HCT116 (cell line): ENCODE data around the gene MRFAP1. TPM values are rescaled to one million over a fixed set of nuclear protein-coding genes. Genes with fewer than 3 reads are reported as not detected.

Source experiments
- ATAC-seq: fragments of 200-7000 bp; cut with Tn5 transposase; 2 replicates; pipeline ENCODE4 v1.9.1; 2020; ENCODE audit warnings: mild to moderate bottlenecking, moderate library complexity
- BruUV-seq: library from RNA; stranded (reverse); fragments of 400-500 nt; replicated peaks from 2 replicates; lab custom pipeline; 2021; lab: Mats Ljungman, UMichigan
- CTCF ChIA-PET: fragments of 300-600 bp; sonication (Branson Sonifier 250); formaldehyde crosslinking; loops from one replicate; lab custom pipeline; 2021; ENCODE audit warnings: antibody characterized with exemption; lab: Charles Lee
- POLR2A ChIA-PET: fragments of 300-600, 350-600 bp; sonication (Branson Sonifier 250); formaldehyde crosslinking; loops from one replicate; lab custom pipeline; 2021; ENCODE audit warnings: antibody characterized with exemption; lab: Charles Lee
- RAD21 ChIA-PET, 2 experiments: fragments of 300-600 bp; sonication (Branson Sonifier 250); formaldehyde crosslinking; loops; one replicate each; lab custom pipeline; 2023; ENCODE audit warnings: low total read pairs in 2 of 2; ENCODE audit not compliant: uncharacterized antibody in 2 of 2, unreplicated experiment in 2 of 2, low non-redundant PET in 1 of 2; lab: Charles Lee
- DNase-seq: peaks from one replicate; pipeline ENCODE4 v3.0.0-alpha.2; 2010; ENCODE audit warnings: low read depth, low spot score
- H2AFZ ChIP-seq: fragments of 200-600 bp; shearing (Covaris generic), sonication (generic); 2 replicates; pipeline ENCODE4 v1.6.1; 2017; ENCODE audit warnings: low read depth, mixed run types, mixed read lengths, antibody characterized with exemption, low read length; ENCODE audit not compliant: poor library complexity, severe bottlenecking
- H3K27ac ChIP-seq: 2 replicates; pipeline ENCODE4 v1.5.1; 2012; ENCODE audit warnings: low read depth, low read length
- H3K27me3 ChIP-seq: fragments of 200-600 bp; sonication (generic); 2 replicates; pipeline ENCODE4 v1.6.1; 2016; ENCODE audit warnings: mixed run types, low read length, mixed read lengths; ENCODE audit not compliant: insufficient read depth
- H3K36me3 ChIP-seq, 2 experiments: fragments of 200-500 bp in 1 of 2; fragments of 200-600 bp in 1 of 2; sonication (Bioruptor generic) in 1 of 2; sonication (generic) in 1 of 2; 2 replicates each; pipeline versions ENCODE4 v1.5.1 to v1.6.1; 2014 to 2016; ENCODE audit warnings: low read length in 2 of 2, inconsistent platforms in 1 of 2, mixed read lengths in 1 of 2, mixed run types in 1 of 2; ENCODE audit not compliant: insufficient read depth in 2 of 2, control insufficient read depth in 1 of 2
- H3K4me1 ChIP-seq, 2 experiments: fragments of 200-600 bp in 1 of 2; sonication (generic) in 1 of 2; 2 replicates each; pipeline versions ENCODE4 v1.5.1 to v1.6.1; 2012 to 2017; ENCODE audit warnings: low read length in 2 of 2, inconsistent platforms in 1 of 2, mild to moderate bottlenecking in 1 of 2, mixed read lengths in 1 of 2, mixed run types in 1 of 2, moderate library complexity in 1 of 2; ENCODE audit not compliant: insufficient read depth in 2 of 2, control insufficient read depth in 1 of 2
- H3K4me2 ChIP-seq: fragments of 200-600 bp; sonication (generic); 2 replicates; pipeline ENCODE4 v1.6.1; 2017; ENCODE audit warnings: mixed run types, low read length, mixed read lengths
- H3K4me3 ChIP-seq, 2 experiments: fragments of 200-600 bp in 1 of 2; sonication (generic) in 1 of 2; replicated peaks in 1 of 2; 2 replicates each; pipeline ENCODE4 v1.5.1; 2011 to 2016; ENCODE audit warnings: low read length in 2 of 2, control low read depth in 1 of 2, low read depth in 1 of 2, mild to moderate bottlenecking in 1 of 2, mixed read lengths in 1 of 2, mixed run types in 1 of 2
- H3K79me2 ChIP-seq: fragments of 200-600 bp; sonication (generic); 2 replicates; pipeline ENCODE4 v1.6.1; 2017; ENCODE audit warnings: mild to moderate bottlenecking, mixed run types, low read length, moderate library complexity, mixed read lengths; ENCODE audit not compliant: insufficient read depth
- H3K9ac ChIP-seq: fragments of 200-600 bp; sonication (generic); 2 replicates; pipeline ENCODE4 v1.6.1; 2016; ENCODE audit warnings: low read length, mixed read lengths
- H3K9me2 ChIP-seq: fragments of 200-600 bp; sonication (generic), shearing (Covaris generic); 2 replicates; pipeline ENCODE4 v1.6.1; 2017; ENCODE audit warnings: mixed run types, mild to moderate bottlenecking, moderate library complexity; ENCODE audit not compliant: insufficient read depth
- H3K9me3 ChIP-seq, 2 experiments: fragments of 200-500 bp in 1 of 2; fragments of 200-600 bp in 1 of 2; sonication (Bioruptor generic) in 1 of 2; sonication (generic) in 1 of 2; 2 replicates each; pipeline ENCODE4 v1.6.1; 2014 to 2017; ENCODE audit warnings: low read length in 2 of 2, mixed read lengths in 2 of 2, inconsistent platforms in 1 of 2, low read depth in 1 of 2, mild to moderate bottlenecking in 1 of 2, mixed run types in 1 of 2, moderate library complexity in 1 of 2; ENCODE audit not compliant: control insufficient read depth in 1 of 2, insufficient read depth in 1 of 2
- H4K20me1 ChIP-seq: fragments of 200-600 bp; sonication (generic), shearing (Covaris generic); 2 replicates; pipeline ENCODE4 v1.6.1; 2017; ENCODE audit warnings: mixed run types, mild to moderate bottlenecking, moderate library complexity; ENCODE audit not compliant: insufficient read depth
- ATF3 ChIP-seq: IDR thresholded peaks from 2 replicates; pipeline ENCODE4 v1.6.1; 2012
- CBX3 ChIP-seq: IDR thresholded peaks from 2 replicates; pipeline ENCODE4 v1.6.1; 2012; ENCODE audit warnings: low read depth
- CEBPB ChIP-seq: IDR thresholded peaks from 2 replicates; pipeline ENCODE4 v1.6.1; 2012; ENCODE audit warnings: low read depth
- CTCF ChIP-seq, 3 experiments: fragments of 200-600 bp in 1 of 3; sonication (generic) in 1 of 3; IDR thresholded peaks in 2 of 3; conservative IDR thresholded peaks in 1 of 3; 2 replicates each; pipeline ENCODE4 v1.5.1; 2012 to 2017; ENCODE audit warnings: low read depth in 2 of 3, low read length in 2 of 3, antibody characterized with exemption in 1 of 3, borderline replicate concordance in 1 of 3, control low read depth in 1 of 3, mild to moderate bottlenecking in 1 of 3, mixed read lengths in 1 of 3, mixed run types in 1 of 3, moderate library complexity in 1 of 3; ENCODE audit not compliant: insufficient read depth in 1 of 3
- EGR1 ChIP-seq: IDR thresholded peaks from 2 replicates; pipeline ENCODE4 v1.6.1; 2012; ENCODE audit warnings: low read depth
- ELF1 ChIP-seq: IDR thresholded peaks from 2 replicates; pipeline ENCODE4 v1.6.1; 2012; ENCODE audit warnings: low read depth, borderline replicate concordance
- EZH2 ChIP-seq: fragments of 200-600 bp; sonication (generic); IDR thresholded peaks from 2 replicates; pipeline ENCODE4 v1.6.1; 2017; ENCODE audit warnings: antibody characterized with exemption, mixed run types
- EZH2phosphoT487 ChIP-seq: fragments of 200-600 bp; IDR thresholded peaks from 2 replicates; pipeline ENCODE4 v1.6.1; 2018; ENCODE audit warnings: antibody characterized with exemption, borderline replicate concordance
- FOSL1 ChIP-seq: IDR thresholded peaks from 2 replicates; pipeline ENCODE4 v1.6.1; 2012; ENCODE audit warnings: low read depth
- JUND ChIP-seq: IDR thresholded peaks from 2 replicates; pipeline ENCODE4 v1.6.1; 2012
- POLR2A ChIP-seq: IDR thresholded peaks from 2 replicates; pipeline ENCODE4 v1.7.0; 2011; ENCODE audit warnings: borderline replicate concordance; ENCODE audit not compliant: insufficient read depth, insufficient read length; ENCODE audit errors: extremely low read depth
- POLR2AphosphoS5 ChIP-seq: IDR thresholded peaks from 2 replicates; pipeline ENCODE4 v1.6.1; 2011; ENCODE audit warnings: mild to moderate bottlenecking, low read depth, low read length, moderate library complexity
- RAD21 ChIP-seq: IDR thresholded peaks from 2 replicates; pipeline ENCODE4 v1.6.1; 2012; ENCODE audit warnings: low read depth, mild to moderate bottlenecking
- SIN3A ChIP-seq: IDR thresholded peaks from 2 replicates; pipeline ENCODE4 v1.6.1; 2012; ENCODE audit warnings: low read depth
- SP1 ChIP-seq: IDR thresholded peaks from 2 replicates; pipeline ENCODE4 v1.6.1; 2012; ENCODE audit warnings: low read depth
- SRF ChIP-seq: IDR thresholded peaks from 2 replicates; pipeline ENCODE4 v1.6.1; 2012; ENCODE audit warnings: low read depth
- ZFX ChIP-seq: fragments of 450-650 bp; IDR thresholded peaks from 2 replicates; pipeline ENCODE4 v1.6.1; 2017
- intact Hi-C: fragments of 100-400 bp; cut with micrococcal nuclease; formaldehyde crosslinking; loops from 2 replicates; pipeline ENCODE4 v1.10.0; 2022
- total RNA-seq: library from RNA; stranded (reverse); gene quantifications from one replicate; pipeline ENCODE4 v1.2.1, GENCODE V29; 2021; ENCODE audit not compliant: unreplicated experiment
- TF ChIP-seq, protein P1 (sequence below): IDR thresholded peaks from 2 replicates; pipeline ENCODE4 v1.6.1; 2012
- TF ChIP-seq, protein P2 (sequence below): IDR thresholded peaks from 2 replicates; pipeline ENCODE4 v1.6.1; 2011; ENCODE audit warnings: mild to moderate bottlenecking, low read length, moderate library complexity; ENCODE audit not compliant: insufficient replicate concordance; ENCODE audit errors: extremely low read depth

Gene MRFAP1
- total RNA-seq, 1 experiment from 2014 or later = 313 TPM

GRCh38 chr4:6663596-6664393, 23.3 kb downstream of the MRFAP1 start:
- no peaks in the 10 kb centered on the region for H3K36me3 ChIP-seq
- TF ChIP-seq POLR2AphosphoS5 (no peak), SRF (no peak), FOSL1 (no peak), EZH2 (no peak), EGR1 (no peak), ZFX (no peak), EZH2phosphoT487 (no peak), JUND (no peak), CEBPB (no peak), POLR2A (no peak), ATF3 (no peak), SIN3A (no peak), ELF1 (no peak), CTCF (IDR thresholded peaks at IDR 0.05 in 2 of 3, conservative IDR thresholded peaks at IDR 0.05 in 1 of 3; ENCODE audit: borderline replicate concordance in 1 of 3, insufficient read depth in 1 of 3, low read depth in 2 of 3, low read length in 2 of 3) (no peak), CBX3 (no peak), RAD21 (no peak), SP1 (no peak)
- TF ChIP-seq, protein P1, sequence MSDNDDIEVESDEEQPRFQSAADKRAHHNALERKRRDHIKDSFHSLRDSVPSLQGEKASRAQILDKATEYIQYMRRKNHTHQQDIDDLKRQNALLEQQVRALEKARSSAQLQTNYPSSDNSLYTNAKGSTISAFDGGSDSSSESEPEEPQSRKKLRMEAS = no peak
- TF ChIP-seq, protein P2, sequence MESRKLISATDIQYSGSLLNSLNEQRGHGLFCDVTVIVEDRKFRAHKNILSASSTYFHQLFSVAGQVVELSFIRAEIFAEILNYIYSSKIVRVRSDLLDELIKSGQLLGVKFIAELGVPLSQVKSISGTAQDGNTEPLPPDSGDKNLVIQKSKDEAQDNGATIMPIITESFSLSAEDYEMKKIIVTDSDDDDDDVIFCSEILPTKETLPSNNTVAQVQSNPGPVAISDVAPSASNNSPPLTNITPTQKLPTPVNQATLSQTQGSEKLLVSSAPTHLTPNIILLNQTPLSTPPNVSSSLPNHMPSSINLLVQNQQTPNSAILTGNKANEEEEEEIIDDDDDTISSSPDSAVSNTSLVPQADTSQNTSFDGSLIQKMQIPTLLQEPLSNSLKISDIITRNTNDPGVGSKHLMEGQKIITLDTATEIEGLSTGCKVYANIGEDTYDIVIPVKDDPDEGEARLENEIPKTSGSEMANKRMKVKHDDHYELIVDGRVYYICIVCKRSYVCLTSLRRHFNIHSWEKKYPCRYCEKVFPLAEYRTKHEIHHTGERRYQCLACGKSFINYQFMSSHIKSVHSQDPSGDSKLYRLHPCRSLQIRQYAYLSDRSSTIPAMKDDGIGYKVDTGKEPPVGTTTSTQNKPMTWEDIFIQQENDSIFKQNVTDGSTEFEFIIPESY = no peak
- no peaks in the 10 kb centered on the region for H3K27me3 ChIP-seq
- ChIA-PET CTCF (interaction anchor here (1.0 to 1.6 kb wide), 4 partner anchors 10 to 330 kb away, joined by 3 to 13 read pairs (median 4); a partner anchor contains a TSS), RAD21 (interaction anchor here in 1 of 2 experiments (1.0 kb wide), 1 partner anchor 10 kb away, joined by 3 read pairs; a partner anchor contains a TSS), POLR2A (interaction anchor here (1.0 to 4.3 kb wide), 2 partner anchors 10 to 11 kb away, joined by 3 to 55 read pairs; a partner anchor contains a TSS)
- H3K9ac ChIP-seq = no peak overlapping the region
- H3K79me2 ChIP-seq = no peaks in the 10 kb centered on the region
- H3K4me3 ChIP-seq = no peak overlapping the region
- H3K4me2 ChIP-seq = no peak overlapping the region
- no peak overlapping the region for H3K27ac ChIP-seq
- no TSS peak for BruUV-seq
- no peak for ATAC-seq
- H4K20me1 ChIP-seq = no peaks in the 10 kb centered on the region
- intact Hi-C loops = no loop called here
- no peaks in the 10 kb centered on the region for H3K9me3 ChIP-seq
- H3K9me2 ChIP-seq = no peaks in the 10 kb centered on the region
- H3K4me1 ChIP-seq = peaks cover 2 to 14% of the 10 kb centered on the region in 2 experiments; a peak in 3 of 4 replicates
- no peak overlapping the region for H2AFZ ChIP-seq
- DNase-seq = no peak
